ENCODE results near the gene GRXCR2.
"Not testable (repeated sequence)": the region's sequence is repeated elsewhere in the genome, so short reads cannot be mapped to it uniquely, and the experiment has no call there.

The GRXCR2 gene

DNA sequence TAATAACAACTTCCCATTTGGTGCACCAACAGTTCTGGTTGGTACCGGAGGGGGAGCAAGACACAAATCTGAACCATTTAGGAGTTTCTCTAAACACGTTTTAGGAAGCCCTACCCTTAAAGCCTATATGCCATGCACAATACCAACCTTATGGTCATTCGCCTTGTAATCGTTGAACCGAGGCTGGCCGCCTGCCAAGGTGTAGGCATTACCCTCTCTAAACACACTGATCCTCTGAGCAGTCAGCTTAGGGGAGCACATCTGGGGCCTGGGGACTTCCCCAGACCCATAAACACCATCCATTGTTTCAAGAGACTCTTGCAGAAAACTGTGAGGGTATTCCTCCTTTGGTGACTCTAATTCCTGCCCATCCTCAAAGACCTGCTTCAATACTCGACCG is 328 bp downstream of the GRXCR2 start:
- DNase-seq, result no peak

DNA sequence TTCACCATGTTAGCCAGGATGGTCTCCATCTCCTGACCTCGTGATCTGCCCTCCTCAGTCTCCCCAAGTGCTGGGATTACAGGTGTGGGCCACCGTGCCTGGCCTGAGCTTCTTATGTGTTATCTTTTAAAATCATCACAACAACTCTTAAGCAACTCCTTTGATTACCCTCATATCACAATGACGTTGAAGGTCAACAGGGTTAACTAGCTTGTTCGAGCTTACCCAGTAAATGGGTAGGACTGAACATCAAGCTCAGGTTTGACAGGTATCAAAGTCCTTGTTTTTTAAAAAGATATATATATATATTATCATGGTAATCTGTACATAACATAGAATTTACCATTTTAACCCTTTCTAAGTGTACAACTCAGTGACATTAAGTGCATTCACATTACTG is 3.1 kb downstream of the GRXCR2 start:
- no peak for DNase-seq

GRCh38 chr5:145867806-145868205 is 5.0 kb downstream of the GRXCR2 start:
- DNase-seq, result no peak

- not testable (repeated sequence) for DNase-seq
Measured at GRCh38 chr5:145864432-145864831, 8.4 kb downstream of the GRXCR2 start.

DNA sequence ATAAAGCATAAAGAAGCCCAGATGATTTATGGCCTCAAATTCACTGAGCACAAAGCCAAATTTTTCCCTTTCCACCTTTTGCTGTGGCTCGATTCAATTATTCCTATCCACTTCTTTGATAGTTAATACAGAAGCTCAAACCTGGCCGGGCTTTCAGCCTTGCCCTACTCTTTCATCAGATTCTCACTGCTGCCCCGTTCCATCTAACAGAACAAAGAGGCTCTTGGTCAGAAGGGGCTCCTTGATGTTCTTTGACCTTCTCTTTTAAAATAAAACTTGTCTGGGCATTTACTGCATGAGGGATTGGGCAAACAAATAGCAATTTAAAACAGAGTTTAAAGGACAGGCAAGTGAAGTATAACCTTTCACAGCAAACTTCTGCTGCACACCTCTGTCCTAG is 9.8 kb downstream of the GRXCR2 start:
- DNase-seq, result no peak

GRCh38 chr5:145859897-145860296 is 12.9 kb downstream of the GRXCR2 start:
- DNase-seq, result no peak

- DNase-seq, result no peak
Measured at GRCh38 chr5:145859453-145859852, 13.4 kb downstream of the GRXCR2 start.

DNA sequence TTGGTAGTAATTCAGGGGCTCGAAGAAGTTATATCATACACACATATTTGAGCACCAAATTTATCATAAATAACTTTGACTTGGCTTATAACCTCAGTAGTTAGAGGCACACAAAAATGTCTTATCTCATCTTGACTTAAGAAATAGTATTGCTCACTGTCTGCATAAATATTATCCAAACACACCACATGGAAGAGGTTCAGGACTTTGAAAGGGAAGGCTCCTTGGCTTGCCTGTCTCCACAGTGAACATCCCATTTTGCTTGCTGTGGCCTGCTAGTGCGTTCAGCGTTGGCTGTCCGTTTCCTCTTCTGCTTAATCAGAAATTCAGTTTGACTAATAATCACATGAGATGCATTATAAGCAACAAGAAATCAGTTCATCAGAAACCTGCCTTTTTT is 13.9 kb downstream of the GRXCR2 start:
- DNase-seq, result no peak

GRCh38 chr5:145856285-145856818 is 16.5 kb downstream of the GRXCR2 start:
- DNase-seq, result peak; percentile 13

GRCh38 chr5:145855763-145856267 is 17.0 kb downstream of the GRXCR2 start:
- no peak for DNase-seq

GRCh38 chr5:145854651-145855258 is 18.1 kb downstream of the GRXCR2 start:
- peak; percentile 86 for DNase-seq

GRCh38 chr5:145853781-145854376 is 18.9 kb downstream of the GRXCR2 start:
- DNase-seq, result no peak

DNA sequence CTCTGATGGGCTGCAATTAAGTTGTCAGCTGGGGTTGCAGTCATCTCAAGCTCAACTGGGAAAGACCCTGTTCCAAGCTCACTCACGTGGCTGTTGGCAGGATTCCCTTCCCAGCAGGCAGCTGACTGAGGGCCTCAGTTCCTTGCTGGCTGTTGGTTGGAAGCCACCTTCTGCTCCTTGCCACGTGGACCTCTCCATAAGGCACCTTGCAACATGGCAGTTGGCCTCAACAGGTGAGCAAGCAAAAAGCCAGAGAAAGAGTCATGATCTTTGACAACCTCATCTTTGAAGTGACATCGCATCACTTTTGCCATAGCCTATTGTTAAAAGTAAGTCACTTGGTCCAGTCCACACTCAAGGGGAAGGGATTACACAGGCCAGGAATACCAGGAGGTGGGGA is 19.8 kb downstream of the GRXCR2 start:
- DNase-seq, result no peak

DNA sequence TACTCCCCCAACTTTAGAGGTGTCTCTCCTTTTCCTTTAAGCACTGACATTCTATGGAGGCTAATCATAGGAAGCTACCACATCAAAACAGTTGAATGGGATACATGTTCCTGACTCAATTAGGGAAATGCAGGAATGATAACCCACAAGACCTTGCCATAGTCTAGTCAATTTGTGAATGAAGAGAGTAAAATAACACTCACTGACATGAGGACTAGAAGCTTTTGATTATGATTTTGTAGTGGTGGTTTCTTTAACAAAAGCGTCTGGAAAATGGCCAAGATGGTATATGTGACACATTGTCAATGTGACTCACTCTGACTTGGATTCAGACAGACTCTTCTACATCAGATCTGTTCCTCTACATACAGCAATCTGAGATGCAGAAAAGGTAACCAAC is 24.0 kb downstream of the GRXCR2 start:
- DNase-seq, result peak; percentile 58

- DNase-seq, result peak; percentile 89
Measured at GRCh38 chr5:145847499-145848497, 25.0 kb downstream of the GRXCR2 start.

DNA sequence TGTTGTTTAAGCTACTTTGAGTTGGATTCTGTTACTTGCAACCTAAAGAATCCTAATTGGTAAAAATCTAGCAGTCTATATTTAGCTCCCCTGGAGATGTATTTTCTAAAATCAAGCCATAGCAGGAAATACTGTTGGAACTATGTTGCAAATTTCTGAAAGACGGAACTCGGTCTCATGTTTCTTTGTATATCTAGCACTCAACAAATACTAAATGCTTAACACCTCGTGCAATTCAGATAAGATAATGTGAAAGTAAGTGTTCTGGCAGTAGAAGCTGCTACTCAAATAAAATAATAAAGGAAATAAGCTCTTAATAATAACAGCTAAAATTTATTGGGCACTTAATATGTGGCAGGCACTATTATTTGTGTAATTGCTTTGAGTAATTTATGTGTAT is 26.7 kb downstream of the GRXCR2 start:
- no peak for DNase-seq

DNA sequence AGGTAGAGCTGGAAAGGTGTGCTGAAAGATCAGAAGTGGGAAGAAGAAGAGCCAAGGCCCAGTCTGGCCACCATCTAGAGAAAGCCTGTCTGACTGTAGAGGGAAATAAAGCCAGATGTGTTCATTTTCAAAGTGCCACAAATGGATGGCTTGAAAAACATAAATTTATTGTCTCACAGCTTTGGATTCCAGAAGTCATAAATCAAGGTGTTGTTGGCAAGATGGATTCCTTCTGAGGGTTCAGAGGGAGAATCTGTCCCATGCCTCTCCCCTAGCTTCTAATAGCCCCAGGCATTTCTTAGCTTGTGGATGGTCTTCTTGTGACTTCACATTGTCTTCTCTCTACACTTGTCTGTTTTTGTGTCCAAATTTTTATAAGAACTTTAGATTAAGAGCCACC is 31.5 kb downstream of the GRXCR2 start:
- DNase-seq, result no peak

- DNase-seq, result no peak
Measured at GRCh38 chr5:145840458-145841132, 32.2 kb downstream of the GRXCR2 start.

- no peak for DNase-seq
Measured at GRCh38 chr5:145838276-145838675, 34.5 kb downstream of the GRXCR2 start.

DNA sequence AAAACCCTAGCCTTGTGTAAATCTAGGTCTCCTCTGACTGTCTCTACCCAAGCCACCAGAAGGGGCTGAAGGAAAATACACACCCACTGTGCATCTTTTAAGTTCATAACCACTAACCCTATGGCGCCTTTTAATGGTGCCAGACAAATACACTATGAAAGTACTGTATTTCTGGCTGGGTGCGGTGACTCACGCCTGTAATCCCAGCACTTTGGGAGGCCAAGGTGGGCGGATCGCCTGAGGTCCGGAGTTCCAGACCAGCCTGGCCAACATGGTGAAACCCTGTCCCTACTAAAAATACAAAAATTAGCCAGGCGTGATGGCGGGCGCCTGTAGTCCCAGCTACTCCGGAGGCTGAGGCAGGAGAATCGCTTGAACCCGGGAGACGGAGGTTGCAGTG is 36.6 kb downstream of the GRXCR2 start:
- DNase-seq, result not testable (repeated sequence)

DNA sequence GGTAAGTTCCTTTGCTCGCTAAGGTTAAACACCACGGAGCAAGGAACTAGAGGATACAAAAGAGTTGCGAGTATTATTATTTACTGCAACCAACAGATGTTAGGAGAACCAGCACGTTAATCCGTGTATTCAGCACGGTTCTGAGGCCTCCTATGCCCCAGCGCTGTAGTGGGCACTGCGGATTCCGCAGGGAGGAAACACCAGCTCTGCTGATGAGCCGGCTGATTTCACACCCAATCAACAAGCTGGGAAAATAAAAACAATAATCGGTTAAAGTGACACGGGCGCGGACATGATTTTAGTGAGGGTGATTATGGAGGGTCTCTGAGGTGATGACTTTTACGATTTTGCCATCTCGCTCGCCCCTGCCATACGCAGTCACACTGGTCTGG is 37.0 kb downstream of the GRXCR2 start:
- DNase-seq, result no peak

DNA sequence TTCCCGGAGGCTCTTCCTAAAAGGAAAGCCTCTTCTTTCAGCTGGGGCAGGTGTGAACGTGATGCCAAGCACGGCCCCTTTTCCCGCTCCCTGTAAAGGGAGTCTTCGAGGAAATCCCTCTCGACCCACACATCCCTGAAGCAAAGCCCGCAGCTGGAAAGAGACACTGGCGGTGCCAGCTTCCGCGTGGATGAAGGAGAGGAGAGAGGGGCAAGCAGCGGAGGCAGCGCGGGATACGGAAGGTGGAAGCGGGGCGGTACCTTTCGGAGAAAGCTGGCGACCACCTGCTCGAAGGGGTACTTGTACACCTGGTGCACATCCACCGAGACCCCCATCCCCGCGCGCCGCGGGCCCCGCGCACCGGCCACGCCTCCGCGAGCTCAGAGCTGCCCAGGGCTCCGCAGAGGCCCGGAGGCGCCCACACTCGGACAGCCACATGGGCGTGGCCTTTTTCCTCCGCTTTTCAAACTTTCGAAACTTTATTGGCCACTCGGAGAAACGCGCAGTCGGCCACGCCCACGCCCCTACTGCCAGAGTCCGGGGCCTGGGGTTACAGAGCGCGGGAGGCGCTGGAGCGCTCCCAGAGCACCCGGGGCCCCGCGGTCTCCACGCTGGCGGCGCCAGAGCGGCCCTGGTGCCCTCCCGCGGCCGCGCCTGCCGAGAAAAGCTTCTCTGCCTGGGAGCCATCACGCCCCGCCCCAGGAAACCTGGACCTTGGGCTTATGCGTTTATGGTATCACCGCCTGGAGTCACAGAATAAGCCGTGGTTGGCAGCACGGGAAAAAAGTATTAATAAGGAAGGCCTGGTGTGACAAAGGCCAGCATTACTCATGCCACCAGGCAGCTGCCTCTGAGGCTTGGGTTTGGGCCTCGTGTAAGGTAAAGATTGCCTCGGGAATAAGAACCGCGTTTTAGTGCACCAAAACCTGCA is 37.6 kb downstream of the GRXCR2 start, which contains the start of gene PRELID2:
Gene PRELID2, minus strand, starts transcription at position 426 of the 931 bp plus-strand sequence. Its CDS starts 91 bp downstream, at position 335.
- peak; percentile 95 for DNase-seq
